Gastroesophageal sphincter (tissue), 4 donors: Measurements from ENCODE around the gene PPP3CA. TPM values are rescaled to one million over a fixed set of nuclear protein-coding genes. Genes with fewer than 3 reads are reported as not detected.
"Not testable (repeated sequence)": the region's sequence is repeated elsewhere in the genome, so short reads cannot be mapped to it uniquely, and the experiment has no call there.

Experiments
- ATAC-seq: fragments of 150-250 bp; one replicate; pipeline ENCODE4 v1.9.1; 2016; ENCODE audit warnings: mild to moderate bottlenecking, moderate library complexity
- H3K27ac ChIP-seq, 4 donors: fragments of 200-600 bp; sonication (generic) in 3 of 4; 1 replicate in 3 of 4; 2 replicates in 1 of 4; pipeline ENCODE4 v1.5.1; 2016 to 2019
- H3K27me3 ChIP-seq: fragments of 200-600 bp; sonication (generic); one replicate; pipeline ENCODE4 v1.5.1; 2019
- H3K36me3 ChIP-seq, 2 donors: fragments of 200-600 bp; sonication (generic); one replicate each; pipeline ENCODE4 v1.5.1; 2019; ENCODE audit warnings: control low read depth in 1 of 2
- H3K4me1 ChIP-seq, 3 donors: fragments of 200-600 bp; sonication (generic); 1 replicate in 2 of 3; 2 replicates in 1 of 3; pipeline ENCODE4 v1.5.1; 2016 to 2019; ENCODE audit warnings: control low read depth in 2 of 3
- H3K4me3 ChIP-seq, 2 donors: fragments of 200-600 bp; sonication (generic); one replicate each; pipeline ENCODE4 v1.5.1; 2019; ENCODE audit warnings: mild to moderate bottlenecking in 1 of 2, moderate library complexity in 1 of 2
- H3K9me3 ChIP-seq, 3 donors: fragments of 200-600 bp; sonication (generic); one replicate each; pipeline ENCODE4 v1.5.1; 2017 to 2019; ENCODE audit warnings: control low read depth in 2 of 3
- CTCF ChIP-seq, 4 experiments: fragments of 200-600 bp in 2 of 4; fragments of 450-650 bp in 2 of 4; sonication (generic) in 1 of 4; IDR thresholded peaks; one replicate each; pipeline ENCODE4 v1.5.1; 2017 to 2019; ENCODE audit warnings: antibody characterized with exemption in 4 of 4, mild to moderate bottlenecking in 2 of 4, moderate library complexity in 2 of 4
- EP300 ChIP-seq: sonication (generic); formaldehyde crosslinking; IDR thresholded peaks from one replicate; pipeline ENCODE4 v1.6.1; 2017; ENCODE audit warnings: antibody characterized with exemption, mild to moderate bottlenecking
- POLR2A ChIP-seq, 2 donors: fragments of 450-650 bp; IDR thresholded peaks; one replicate each; pipeline ENCODE4 v1.6.1; 2017; ENCODE audit warnings: antibody characterized with exemption in 2 of 2, mild to moderate bottlenecking in 2 of 2, moderate library complexity in 1 of 2
- POLR2AphosphoS5 ChIP-seq: sonication (generic); formaldehyde crosslinking; IDR thresholded peaks from one replicate; pipeline ENCODE4 v1.6.1; 2017; ENCODE audit warnings: antibody characterized with exemption
- WGBS, 2 donors: methylation state at CpG; one replicate each; pipeline ENCODE4 v1.1.5; 2018; ENCODE audit warnings: low coverage in 1 of 2; 5-methylcytosine and 5-hydroxymethylcytosine counted together
- total RNA-seq, 4 donors: library from RNA; depleted of rRNA; stranded (reverse); fragments of >200 nt; gene quantifications; one replicate each; pipeline ENCODE4 v1.1.0, GENCODE V29; 2016

Gene PPP3CA
- total RNA-seq, 4 donors from 2014 or later: 21.1 to 29.2 (median 24.8) TPM

- Histone ChIP-seq H3K9me3 (no peaks in the 10 kb centered on the region), H3K36me3 (no peaks in the 10 kb centered on the region), H3K27me3 (no peaks in the 10 kb centered on the region), H3K27ac (no peak overlapping the region), H3K4me1 (peaks cover 0 to 19% (median 3%) of the 10 kb centered on the region in 3 donors), H3K4me3 (no peak overlapping the region)
- 96 to 100% methylated on average over 2 to 3 of the region's 3 CpGs for WGBS, 2 donors
- no peak for ATAC-seq
- TF ChIP-seq POLR2AphosphoS5: no peak
- TF ChIP-seq CTCF (IDR thresholded peaks at IDR 0.05): no peak
- no peak for TF ChIP-seq POLR2A (IDR thresholded peaks at IDR 0.05)
- TF ChIP-seq EP300: no peak
Observed at GRCh38 chr4:101008503-101008902, 338.8 kb downstream of the PPP3CA start.

GRCh38 chr4:101005659-101006058 is 341.7 kb downstream of the PPP3CA start:
- no peak overlapping the region for H3K27ac ChIP-seq
- peaks cover 0 to 16% (median 3%) of the 10 kb centered on the region in 3 donors for H3K4me1 ChIP-seq
- no peak overlapping the region for H3K4me3 ChIP-seq
- ATAC-seq: no peak
- no peak for TF ChIP-seq POLR2A (IDR thresholded peaks at IDR 0.05)
- no peak for TF ChIP-seq CTCF (IDR thresholded peaks at IDR 0.05)
- no peak for TF ChIP-seq POLR2AphosphoS5
- TF ChIP-seq EP300: no peak
- H3K9me3 ChIP-seq: peaks cover 0 to 10% (median 0%) of the 10 kb centered on the region in 3 donors
- WGBS, 2 donors: 100% methylated on average over 1 of the region's 2 CpGs; no CpG with 5 or more reads in 1 of the 2 donors
- no peaks in the 10 kb centered on the region for H3K36me3 ChIP-seq
- no peaks in the 10 kb centered on the region for H3K27me3 ChIP-seq

- ATAC-seq: no peak
- no peaks in the 10 kb centered on the region for H3K36me3 ChIP-seq
- H3K27ac ChIP-seq: no peak overlapping the region
- H3K4me3 ChIP-seq: no peak overlapping the region
- WGBS, 2 donors: 57 to 78% methylated on average over 1 of the region's 1 CpG
- no peaks in the 10 kb centered on the region for H3K27me3 ChIP-seq
- TF ChIP-seq EP300: no peak
- TF ChIP-seq POLR2AphosphoS5: no peak
- TF ChIP-seq POLR2A (IDR thresholded peaks at IDR 0.05): no peak
- no peak for TF ChIP-seq CTCF (IDR thresholded peaks at IDR 0.05)
- no peaks in the 10 kb centered on the region for H3K4me1 ChIP-seq
- peaks cover 0 to 15% (median 0%) of the 10 kb centered on the region in 3 donors for H3K9me3 ChIP-seq
Observed at GRCh38 chr4:101000496-101000895, 346.8 kb downstream of the PPP3CA start.

DNA sequence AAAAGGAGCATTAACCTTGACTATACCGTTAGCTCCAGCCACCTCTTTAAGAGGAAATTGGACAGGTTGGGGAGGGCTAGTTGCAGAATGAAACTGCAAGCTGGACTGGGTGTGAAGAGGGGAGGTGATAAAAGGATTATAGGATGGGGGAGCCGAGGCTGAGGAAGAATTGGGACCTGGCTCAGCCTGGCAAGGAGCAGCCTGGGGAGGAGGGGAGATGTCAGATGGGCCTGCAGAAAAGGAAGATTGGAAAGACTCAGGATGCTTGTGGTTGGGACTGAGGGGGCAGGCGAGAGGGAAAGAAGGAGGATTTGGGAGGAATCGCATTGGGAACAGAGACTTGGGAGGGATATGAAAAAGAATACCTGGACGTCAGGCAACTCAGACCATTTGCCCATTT is 351.7 kb downstream of the PPP3CA start:
- WGBS, 2 donors: 75 to 80% methylated on average over 5 of the region's 5 CpGs
- ATAC-seq: no peak

DNA sequence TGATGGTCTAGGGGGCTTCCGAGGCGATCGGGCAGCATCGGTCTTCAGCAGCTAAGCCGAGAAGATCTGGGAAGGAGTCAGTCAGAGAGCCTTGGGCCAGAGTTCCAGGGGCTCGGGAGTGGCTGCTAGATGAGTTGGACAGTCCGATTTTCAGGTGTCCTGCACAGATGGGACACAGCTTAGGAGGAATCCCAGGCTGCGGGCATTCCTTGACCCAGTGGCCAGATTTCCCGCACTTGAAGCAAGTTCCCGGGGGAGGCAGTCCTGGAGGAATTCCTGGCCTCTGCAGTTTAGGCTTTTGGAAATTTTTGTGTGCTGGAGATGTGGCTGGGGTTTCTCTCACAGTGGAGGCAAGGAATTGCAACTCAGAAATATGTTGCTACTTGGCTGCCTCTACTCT is 352.3 kb downstream of the PPP3CA start:
- not testable (repeated sequence) for H3K4me3 ChIP-seq, H3K4me1 ChIP-seq, H3K27me3 ChIP-seq, H3K9me3 ChIP-seq, ATAC-seq, H3K27ac ChIP-seq, H3K36me3 ChIP-seq
- 92% methylated on average over 5 of the region's 10 CpGs; no CpG with 5 or more reads in 1 of the 2 donors for WGBS, 2 donors

More for the DNA sequence above, 351.7 kb downstream of the PPP3CA start:
- Histone ChIP-seq H3K9me3 (peaks cover 0 to 4% (median 0%) of the 10 kb centered on the region in 3 donors), H3K36me3 (no peaks in the 10 kb centered on the region), H3K4me1 (no peaks in the 10 kb centered on the region), H3K4me3 (no peak overlapping the region), H3K27ac (no peak overlapping the region), H3K27me3 (no peaks in the 10 kb centered on the region)
- TF ChIP-seq CTCF (IDR thresholded peaks at IDR 0.05): no peak
- TF ChIP-seq POLR2A (IDR thresholded peaks at IDR 0.05): no peak

- WGBS, 2 donors: 77 to 93% methylated on average over 3 to 5 of the region's 6 CpGs
- H3K27me3 ChIP-seq, H3K4me1 ChIP-seq, H3K27ac ChIP-seq, H3K9me3 ChIP-seq, ATAC-seq, H3K4me3 ChIP-seq, H3K36me3 ChIP-seq: not testable (repeated sequence)
Observed at GRCh38 chr4:100991332-100992069, 355.8 kb downstream of the PPP3CA start.
